ENCODE measurements around the gene CCDC32. TPM values are rescaled to one million over a fixed set of nuclear protein-coding genes. Genes with fewer than 3 reads are reported as not detected.
A peak's percentile ranks its signal among the peaks of the same experiment; 100 is the strongest.

Gene CCDC32
- total RNA-seq, 1 donor from 2014 or later = 20.7 TPM

DNA sequence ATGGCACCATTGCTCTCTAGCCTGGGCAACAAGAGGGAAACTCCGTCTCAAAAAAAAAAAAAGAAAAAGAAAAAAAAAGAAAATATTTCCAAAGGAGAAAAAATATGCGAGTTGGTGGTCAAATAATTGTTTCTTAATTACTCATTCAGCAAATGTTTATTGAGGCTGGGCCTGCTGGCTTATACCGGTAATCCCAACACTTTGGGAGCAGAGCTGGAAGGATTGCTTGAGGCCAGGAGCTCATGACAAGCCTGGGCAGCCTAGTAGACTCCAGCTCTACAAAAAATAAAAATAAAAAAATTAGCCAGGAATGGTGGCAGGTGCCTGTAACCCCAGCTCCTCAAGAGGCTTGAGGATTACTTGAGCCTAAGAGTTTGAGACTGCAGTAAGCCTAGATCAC lies 33.3 kb upstream of the CCDC32 start:
- intact Hi-C loops (cut with DNase I) = no loop called here
- Histone ChIP-seq H3K4me1 (no peaks in the 10 kb centered on the region), H3K27ac (no peak overlapping the region), H3K27me3 (no peaks in the 10 kb centered on the region), H3K36me3 (no peaks in the 10 kb centered on the region), H3K9me3 (no peaks in the 10 kb centered on the region), H3K4me3 (no peak overlapping the region)
- DNase-seq (no peak), ATAC-seq (no peak)
- TF ChIP-seq, protein P1, sequence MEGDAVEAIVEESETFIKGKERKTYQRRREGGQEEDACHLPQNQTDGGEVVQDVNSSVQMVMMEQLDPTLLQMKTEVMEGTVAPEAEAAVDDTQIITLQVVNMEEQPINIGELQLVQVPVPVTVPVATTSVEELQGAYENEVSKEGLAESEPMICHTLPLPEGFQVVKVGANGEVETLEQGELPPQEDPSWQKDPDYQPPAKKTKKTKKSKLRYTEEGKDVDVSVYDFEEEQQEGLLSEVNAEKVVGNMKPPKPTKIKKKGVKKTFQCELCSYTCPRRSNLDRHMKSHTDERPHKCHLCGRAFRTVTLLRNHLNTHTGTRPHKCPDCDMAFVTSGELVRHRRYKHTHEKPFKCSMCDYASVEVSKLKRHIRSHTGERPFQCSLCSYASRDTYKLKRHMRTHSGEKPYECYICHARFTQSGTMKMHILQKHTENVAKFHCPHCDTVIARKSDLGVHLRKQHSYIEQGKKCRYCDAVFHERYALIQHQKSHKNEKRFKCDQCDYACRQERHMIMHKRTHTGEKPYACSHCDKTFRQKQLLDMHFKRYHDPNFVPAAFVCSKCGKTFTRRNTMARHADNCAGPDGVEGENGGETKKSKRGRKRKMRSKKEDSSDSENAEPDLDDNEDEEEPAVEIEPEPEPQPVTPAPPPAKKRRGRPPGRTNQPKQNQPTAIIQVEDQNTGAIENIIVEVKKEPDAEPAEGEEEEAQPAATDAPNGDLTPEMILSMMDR (IDR thresholded peaks at IDR 0.05) = no peak

GRCh38 chr15:40597024-40597423 lies 32.2 kb upstream of the CCDC32 start:
- H3K4me1 ChIP-seq = no peaks in the 10 kb centered on the region
- no peak for DNase-seq
- intact Hi-C loops (cut with DNase I) = no loop called here
- TF ChIP-seq, protein P1 (IDR thresholded peaks at IDR 0.05) = no peak
- H3K27ac ChIP-seq = no peak overlapping the region
- no peaks in the 10 kb centered on the region for H3K9me3 ChIP-seq
- H3K27me3 ChIP-seq = no peaks in the 10 kb centered on the region
- H3K36me3 ChIP-seq = no peaks in the 10 kb centered on the region
- ATAC-seq = no peak
- H3K4me3 ChIP-seq = no peak overlapping the region

DNA sequence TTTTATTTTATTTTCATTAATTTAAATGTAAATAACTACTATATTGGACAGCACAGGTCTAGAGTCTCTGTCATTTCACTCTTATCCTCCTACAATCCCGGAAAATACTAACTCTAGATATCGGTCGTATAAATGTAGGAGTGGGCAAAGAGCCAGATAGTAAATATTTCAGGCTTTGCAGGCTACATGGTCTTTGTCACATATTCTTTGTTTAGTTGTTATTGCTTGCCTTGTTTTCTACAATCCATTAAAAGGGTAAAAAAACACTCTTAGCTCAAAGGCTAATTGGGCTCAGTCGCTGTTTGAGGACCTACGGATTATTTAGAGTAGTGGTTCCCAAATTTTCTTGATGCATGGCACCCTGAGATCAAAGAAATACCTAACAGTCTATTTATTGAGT lies 30.9 kb upstream of the CCDC32 start:
- no peaks in the 10 kb centered on the region for H3K27me3 ChIP-seq

DNA sequence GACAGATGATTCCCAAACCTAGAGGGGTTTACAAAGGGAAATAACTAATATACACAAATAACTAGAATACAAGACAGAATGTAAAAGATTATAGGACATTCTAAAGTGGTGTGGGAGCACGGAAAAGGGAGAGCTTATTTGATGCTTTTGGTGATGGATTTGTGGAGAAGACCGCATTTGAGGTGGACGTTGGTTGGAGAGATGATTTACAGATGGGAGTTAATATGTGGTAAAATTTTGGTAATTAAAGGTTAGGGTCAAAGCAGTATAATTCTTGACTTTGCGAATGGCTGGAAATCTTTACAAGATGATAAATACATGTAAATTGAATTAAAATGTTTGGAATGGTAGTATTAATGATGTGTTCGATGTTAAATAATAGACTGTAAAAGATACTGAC lies 30.4 kb upstream of the CCDC32 start:
- no peaks in the 10 kb centered on the region for H3K4me1 ChIP-seq
- H3K36me3 ChIP-seq = no peaks in the 10 kb centered on the region
- H3K27me3 ChIP-seq = no peaks in the 10 kb centered on the region
- intact Hi-C loops (cut with DNase I) = no loop called here
- H3K27ac ChIP-seq = no peak overlapping the region
- H3K4me3 ChIP-seq = no peak overlapping the region
- ATAC-seq = no peak
- DNase-seq = no peak
- TF ChIP-seq, protein P1 (IDR thresholded peaks at IDR 0.05) = no peak
- no peaks in the 10 kb centered on the region for H3K9me3 ChIP-seq

More for the DNA sequence above, 30.9 kb upstream of the CCDC32 start:
- no peaks in the 10 kb centered on the region for H3K36me3 ChIP-seq
- no peaks in the 10 kb centered on the region for H3K4me1 ChIP-seq
- intact Hi-C loops (cut with DNase I) = no loop called here
- ATAC-seq (no peak), DNase-seq (no peak)
- TF ChIP-seq, protein P1 (IDR thresholded peaks at IDR 0.05) = no peak
- H3K27ac ChIP-seq = no peak overlapping the region
- H3K9me3 ChIP-seq = no peaks in the 10 kb centered on the region
- no peak overlapping the region for H3K4me3 ChIP-seq

DNA sequence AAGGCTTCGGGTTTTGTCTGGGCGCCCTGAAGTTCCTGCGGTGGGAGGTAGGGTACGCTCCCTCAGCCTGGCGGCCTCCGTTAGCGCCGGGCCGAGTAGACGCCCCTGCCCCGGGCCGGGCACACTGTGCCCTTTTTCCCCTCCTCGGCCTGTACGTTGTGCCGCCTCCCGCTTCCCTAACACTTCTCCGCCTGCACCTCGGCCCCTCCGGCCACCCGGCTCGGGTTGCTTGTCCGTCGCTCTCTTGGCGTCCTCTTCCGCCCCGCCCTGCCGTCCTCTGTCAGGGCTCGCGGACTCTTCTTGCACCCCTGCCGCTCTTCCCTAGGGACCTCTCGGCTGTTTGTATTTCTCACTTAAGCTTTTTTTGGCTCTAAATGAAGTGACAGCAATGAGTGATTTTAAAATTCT lies 29.6 kb upstream of the CCDC32 start:
- Histone ChIP-seq H3K27ac (peak overlapping the region; percentile 96), H3K9me3 (no peaks in the 10 kb centered on the region), H3K36me3 (no peaks in the 10 kb centered on the region), H3K4me1 (no peaks in the 10 kb centered on the region), H3K27me3 (no peaks in the 10 kb centered on the region), H3K4me3 (peak overlapping the region; percentile 76)
- DNase-seq (peak; percentile 81), ATAC-seq (peak; percentile 68)
- intact Hi-C loops (cut with DNase I) = no loop called here
- TF ChIP-seq, protein P1 (IDR thresholded peaks at IDR 0.05) = peak; percentile 17

All from upper lobe of right lung (tissue), 1 donor.